ENCODE results near the gene ZNF639.

The ZNF639 gene

DNA sequence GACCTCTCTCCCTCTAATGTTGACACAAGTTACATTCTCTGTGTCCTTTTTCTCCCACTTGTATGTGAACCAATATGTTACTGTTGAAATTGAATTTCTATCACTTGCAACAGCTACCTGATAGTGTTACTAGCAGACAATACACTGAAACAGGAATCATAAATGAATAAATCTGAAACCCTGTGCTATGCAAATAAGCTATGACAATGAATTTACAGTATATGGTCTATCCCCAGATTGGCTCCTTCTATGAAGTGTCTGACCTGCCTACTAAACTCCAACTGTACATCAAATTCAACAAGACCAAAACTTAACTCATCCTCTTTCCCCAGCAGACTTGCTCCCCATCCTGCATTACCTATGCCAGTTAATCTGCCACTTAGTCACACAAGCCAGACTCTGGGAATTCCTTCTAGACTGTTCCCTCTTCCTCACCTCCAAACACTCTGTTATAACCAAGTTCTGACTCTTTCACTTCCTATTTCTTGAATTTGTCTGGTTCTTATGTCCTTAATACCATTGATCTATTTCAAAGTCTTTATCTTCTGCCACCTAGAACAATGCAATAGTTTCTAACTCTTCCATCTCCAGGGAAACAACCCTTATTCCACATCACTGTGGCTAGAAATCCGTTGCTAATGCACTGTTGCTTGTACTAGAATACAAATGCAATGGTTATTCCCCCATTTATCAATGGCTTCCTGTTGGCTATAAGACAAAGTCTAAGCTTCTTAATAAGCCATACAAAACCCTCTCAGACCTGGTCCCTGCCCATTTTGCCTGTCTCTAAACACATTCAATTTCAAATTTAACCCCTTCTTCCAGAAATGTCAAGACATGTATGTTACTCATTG is 13.4 kb upstream of the ZNF639 start:
- no peak for DNase-seq (ENCODE audit: low spot score)

DNA sequence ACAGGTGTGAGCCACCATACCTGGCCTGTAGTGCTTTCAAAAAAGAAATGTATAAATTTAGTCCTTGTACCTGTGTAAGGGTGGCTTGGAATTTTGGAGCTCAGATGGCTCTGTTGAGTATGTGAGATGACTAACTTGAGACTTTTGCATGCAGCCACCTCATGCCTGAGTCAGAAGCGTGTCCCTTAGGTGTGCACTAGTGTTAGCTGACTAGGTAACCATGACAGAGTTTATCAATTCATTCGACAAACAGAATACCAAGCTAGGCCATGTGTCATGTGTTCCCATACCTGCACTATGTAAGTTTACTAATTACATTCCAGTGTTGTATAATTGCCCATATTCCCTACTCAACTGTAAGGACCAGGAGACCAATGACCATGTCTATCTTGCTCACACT is 4.0 kb upstream of the ZNF639 start:
- no peak for DNase-seq (ENCODE audit: low spot score)

DNA sequence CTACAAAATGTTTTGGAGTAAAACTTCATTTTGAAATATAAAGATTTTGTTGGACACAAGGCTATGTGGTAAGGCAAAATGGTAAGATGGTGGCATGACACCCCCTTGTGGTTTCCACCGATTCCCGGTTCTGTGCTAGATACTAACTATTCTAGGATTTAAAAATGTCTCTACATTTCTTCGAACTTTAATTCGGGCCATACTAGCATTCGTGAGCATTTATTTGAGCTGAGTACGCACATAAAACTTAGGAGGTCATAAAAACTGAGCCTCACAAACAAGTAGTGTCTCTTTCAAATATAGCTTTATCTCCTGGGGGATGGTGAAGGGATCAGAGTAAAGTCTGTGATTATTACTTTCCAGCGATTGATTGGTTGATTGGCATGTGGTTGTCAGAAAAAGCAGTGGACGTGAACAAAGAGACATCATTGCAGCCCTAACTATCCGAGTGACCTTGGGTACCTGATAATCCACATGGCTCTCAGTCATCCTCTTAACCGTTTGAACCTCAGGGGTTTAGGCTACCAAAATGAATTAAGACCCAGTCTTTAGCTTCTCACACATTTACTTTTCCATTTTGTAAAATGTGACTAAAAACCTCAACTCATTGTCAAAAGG is 1.1 kb upstream of the ZNF639 start:
- DNase-seq (ENCODE audit: low spot score), result peak; percentile 40

DNA sequence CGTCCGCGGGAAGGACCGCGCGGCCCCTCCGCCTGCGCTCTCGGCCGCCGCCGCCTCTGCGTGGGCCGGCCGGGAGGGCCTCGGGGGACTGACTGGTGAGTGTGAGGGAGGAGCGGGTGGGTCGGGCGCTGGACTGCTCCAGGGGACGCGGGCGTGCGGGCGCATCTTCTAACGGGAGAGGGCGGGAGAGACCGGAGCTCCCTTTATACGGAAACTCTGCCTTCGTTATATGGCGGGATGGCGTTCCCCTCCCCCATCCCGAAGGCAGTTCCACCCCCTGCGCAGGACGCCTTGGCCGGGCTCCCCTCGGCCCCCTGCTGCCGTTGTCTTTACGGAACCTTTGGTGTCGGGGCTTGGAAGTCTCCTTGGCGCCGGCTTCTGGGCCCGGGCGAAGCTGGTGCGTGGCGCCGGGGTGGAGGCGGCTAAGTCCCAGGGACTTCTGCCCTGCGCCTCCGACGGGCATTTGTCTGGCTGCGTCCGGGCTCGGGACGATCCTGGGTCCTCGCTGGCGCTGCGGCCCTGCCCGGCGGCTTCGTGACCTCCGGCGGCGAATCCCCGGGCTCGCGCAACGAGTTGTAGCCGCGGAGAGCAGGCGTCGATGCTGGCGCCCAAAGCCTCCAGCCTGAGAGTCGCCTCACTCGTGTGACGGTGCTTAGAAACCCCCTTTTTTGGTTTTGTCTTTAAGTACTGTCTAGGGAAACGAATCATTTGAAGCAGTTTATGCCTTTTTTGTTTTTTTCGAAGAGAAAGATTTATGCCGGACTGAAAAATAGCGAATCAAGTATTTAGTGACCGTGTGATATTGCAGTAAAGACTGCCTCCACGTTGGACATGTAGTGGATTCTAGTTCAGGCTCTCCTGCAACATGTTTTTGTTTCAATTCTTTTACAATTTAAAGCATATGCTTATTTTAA is 623 bp downstream of the ZNF639 start:
- DNase-seq (ENCODE audit: low spot score), result peak; percentile 86

DNA sequence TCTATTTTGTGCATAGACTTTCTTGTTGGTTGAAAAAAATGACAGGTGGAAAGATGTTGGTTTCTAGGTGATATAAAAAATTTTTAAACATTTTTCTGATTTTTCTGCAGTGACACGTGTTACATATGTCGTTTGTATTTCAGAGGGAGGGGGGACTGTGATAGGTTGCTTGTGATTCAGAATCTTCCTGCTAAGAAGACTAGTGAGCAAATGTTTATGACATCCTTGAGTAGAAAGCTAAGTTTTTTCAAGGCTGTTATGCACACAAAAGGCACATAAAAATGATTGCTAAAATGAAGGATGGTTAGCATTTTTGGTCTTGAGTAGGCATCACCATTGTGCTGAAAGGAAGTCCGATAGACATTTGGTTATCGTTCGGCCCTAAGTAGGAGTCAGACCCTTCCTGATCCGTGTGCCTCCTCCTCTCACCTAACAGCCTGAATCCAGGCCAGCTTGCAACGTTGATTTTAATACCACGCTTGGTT is 1.5 kb downstream of the ZNF639 start:
- DNase-seq (ENCODE audit: low spot score), result no peak

DNA sequence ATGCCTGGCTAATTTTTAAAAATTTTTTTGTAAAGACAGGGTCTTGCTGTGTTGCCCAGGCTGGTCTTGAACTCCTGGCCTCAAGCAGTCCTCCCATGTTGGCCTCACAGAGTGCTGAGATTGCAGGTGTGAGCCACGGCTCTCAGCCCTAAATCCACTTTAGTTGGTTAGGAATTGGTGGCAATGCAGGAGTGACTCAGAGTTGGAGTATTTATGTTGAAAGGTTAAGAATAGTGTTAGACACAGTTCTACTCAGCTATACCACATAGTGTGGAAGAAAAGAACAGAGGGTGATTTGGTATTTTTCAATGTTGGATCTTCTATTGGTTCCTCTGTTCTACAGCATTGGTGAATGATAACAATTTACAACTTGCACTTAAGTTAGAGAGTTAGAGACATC is 7.6 kb downstream of the ZNF639 start:
- DNase-seq (ENCODE audit: low spot score), result no peak

DNA sequence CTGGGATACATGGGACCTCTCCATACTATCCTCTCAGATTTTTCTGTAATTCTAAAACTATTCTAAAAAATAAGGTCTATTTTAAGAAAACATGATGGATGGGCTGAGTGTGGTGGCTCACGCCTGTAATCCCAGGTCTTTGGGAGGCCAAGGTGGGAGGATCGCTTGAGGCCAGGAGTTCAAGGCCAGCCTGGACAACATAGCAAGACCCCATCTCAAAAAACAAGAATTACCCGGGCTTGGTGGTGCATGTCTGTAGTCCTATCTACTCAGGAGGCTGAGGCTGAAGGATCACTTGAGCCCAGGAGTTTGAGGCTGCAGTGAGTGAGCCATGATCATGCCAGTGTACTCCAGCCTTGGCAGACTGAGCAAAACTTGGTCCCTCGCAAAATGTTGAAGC is 9.4 kb downstream of the ZNF639 start:
- DNase-seq (ENCODE audit: low spot score), result no peak

DNA sequence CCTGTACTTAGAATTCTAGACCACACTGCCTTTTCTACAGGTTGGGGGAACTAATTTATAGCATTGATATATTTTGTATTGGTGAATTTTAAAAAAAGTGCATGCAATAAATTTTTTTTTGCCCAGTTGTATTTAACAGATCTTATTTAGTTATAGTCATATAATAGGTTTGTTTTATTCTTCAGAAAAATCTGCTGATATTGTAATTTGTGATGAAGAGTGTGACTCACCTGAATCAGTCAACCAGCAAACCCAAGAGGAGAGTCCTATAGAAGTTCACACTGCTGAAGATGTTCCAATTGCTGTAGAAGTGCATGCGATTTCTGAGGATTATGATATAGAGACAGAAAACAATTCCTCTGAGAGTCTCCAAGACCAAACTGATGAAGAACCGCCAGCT is 10.3 kb downstream of the ZNF639 start:
- DNase-seq (ENCODE audit: low spot score), result no peak

DNA sequence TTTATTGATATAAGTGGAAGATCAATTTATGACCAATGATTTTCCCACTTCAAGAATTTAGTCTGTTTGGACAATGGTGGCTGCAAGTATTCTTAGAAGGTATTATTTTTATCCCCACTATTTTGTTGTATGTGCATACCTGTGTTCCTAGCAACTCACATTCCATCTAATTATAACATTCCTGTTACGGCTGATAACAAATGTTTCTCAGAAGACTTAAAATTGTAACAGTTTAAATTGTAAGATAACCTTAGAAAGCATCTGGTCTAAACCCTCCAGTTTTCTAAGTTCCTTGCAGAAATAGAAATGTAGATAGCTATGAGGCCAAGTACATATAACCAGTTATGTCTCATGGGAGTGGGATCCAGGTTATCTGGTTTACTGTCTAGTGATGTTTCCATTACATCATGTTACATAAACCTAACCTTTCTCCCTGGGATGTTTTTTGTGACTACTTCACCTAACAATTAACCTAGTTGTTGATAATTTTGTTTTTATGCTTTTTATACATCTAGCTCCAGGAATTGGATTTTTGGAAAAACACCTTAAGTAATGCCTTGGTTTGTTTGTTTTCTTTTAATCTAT is 13.6 kb downstream of the ZNF639 start:
- DNase-seq (ENCODE audit: low spot score), result no peak

DNA sequence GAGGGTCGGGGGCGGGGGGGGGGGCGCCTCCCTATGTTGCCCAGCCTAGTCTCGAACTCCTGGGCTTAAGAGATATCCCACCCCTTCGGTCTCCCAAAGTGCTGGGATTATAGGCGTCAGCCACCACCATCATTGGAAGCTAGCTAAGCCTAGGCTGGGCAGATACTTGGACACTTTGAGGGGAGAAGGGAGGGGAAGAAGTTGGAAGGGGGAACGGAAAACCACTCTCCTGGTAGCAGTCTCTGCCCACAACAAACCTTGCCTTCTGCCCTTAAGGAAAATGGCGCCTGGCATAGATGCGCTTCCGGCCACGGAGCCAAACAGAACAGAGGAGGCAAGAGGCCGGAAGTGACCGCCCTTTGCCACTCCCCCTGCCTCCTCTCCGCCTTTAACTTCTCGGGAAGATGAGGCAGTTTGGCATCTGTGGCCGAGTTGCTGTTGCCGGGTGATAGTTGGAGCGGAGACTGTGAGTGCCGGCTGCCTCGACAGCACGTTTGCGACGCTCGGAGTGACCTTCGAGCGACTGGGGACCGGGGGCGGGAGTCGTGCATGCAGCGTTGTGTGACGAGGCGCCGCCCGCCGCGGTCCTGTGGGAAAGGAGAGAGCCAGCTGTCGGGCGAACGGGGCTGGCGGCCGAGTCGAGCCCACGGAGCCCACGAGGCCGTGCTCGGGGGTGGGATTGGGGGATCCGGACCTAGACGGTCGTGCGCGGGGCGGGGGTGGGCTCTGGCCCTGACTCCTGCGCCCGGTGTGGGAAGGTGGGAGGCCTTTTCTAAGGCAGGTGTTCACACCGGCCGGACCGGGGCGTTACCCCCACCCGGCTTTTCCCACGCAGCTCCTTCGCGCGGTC is 24.7 kb downstream of the ZNF639 start, which contains the start of gene MFN1:
Gene MFN1, plus strand, starts transcription at position 365 of the 850 bp plus-strand sequence. CDS start 1,143 bp downstream, outside the sequence.
- DNase-seq (ENCODE audit: low spot score), result peak; percentile 97

DNA sequence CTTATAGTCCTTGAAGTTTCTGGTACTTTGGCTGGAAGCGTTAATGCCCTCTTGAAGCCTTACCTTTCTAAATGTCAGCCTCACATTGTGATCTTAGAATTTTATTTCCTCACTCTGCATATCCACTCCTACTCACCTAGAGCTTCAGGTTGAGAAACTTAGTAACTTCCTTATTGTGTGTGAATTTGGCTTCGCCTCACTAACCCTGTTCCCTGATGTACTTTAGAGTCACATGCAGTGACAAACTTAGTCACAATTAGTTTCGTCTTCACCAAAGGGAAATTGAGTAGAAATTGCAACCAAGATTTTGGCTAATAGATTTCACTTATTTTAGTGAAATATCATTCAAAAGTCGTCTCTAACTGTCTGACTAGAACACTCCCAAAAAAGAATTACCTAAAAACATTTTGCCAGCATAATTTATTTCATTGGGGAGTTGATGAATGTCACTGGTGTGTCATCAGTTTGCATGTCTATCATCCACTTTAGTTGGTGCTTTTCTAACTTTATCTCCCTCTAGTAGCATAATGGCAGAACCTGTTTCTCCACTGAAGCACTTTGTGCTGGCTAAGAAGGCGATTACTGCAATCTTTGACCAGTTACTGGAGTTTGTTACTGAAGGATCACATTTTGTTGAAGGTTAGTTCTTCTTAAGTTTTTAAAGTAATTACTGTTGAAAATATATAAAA is 25.6 kb downstream of the ZNF639 start:
- no peak for DNase-seq (ENCODE audit: low spot score)

DNA sequence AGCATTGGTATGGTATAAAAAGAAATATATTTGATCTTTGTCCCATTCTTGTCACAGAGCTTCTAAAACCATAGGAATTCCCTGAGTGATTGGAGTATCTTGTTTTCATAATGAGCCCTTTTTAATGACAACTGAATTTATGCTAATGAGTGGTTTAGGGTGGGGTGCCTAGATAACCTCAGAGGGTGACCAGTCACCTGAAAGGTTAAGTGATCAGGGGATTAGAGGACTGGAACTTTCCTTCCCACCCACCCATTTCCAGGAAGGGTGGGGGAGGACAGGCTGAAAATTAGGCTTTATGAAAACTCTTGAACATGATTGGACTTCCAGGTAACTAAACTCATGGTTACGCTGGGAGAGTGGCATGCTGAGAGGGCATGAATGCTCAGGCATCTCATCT is 33.2 kb downstream of the ZNF639 start:
- no peak for DNase-seq (ENCODE audit: low spot score)

DNA sequence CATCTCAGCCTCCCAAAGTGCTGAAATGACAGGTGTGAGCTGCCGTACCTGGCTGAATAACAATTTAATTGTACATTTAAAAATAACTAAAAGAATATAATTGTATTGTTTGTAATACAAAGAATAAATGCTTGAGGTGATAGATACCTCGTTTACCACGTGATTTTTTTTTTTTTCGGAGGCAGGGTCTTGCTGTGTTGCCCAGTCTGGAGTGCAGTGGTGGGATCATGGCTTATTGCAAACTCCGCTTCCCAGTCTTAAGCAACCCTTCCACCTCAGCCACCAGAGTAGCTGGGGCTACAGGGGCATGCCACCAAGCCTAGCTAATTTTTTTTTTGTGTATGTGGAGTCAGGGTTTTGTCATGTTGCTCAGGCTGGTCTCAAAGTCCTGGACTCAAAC is 40.5 kb downstream of the ZNF639 start:
- DNase-seq (ENCODE audit: low spot score), result no peak

DNA sequence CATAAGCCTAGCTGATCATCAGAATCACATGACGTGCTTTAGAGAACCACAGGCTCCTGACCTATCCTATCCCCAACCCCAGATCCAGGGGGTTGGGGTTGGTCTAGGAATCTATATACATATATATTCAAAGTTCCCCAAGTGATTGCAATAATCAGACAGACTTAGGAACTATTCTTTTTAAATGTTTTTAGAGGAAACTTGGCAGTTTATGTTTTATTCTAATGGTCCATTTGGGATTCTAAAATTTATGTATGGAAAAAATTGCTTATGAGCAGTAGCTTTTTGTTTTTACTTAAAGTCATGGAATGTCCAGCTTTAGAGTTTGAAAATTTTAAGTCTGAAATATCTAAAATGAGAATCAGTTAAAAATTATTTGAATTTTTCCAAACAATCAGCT is 46.8 kb downstream of the ZNF639 start:
- DNase-seq (ENCODE audit: low spot score), result no peak

DNA sequence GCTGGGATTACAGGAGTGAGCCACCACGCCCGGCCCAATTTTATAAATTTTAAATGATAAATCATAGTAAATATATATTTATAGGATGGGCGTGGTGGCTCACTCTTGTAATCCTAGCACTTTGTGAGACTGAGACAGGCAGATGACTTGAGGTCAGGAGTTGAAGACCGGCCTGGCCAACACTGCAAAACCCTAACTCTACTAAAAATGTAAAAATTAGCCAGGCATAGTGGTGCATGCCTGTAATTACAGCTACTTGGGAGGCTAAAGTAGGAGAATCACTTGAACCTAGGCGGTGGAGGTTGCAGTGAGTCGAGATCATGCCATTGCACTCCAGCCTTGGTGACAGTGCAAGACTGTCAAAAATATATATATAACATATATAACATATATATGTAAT is 51.1 kb downstream of the ZNF639 start:
- DNase-seq (ENCODE audit: low spot score), result no peak

DNA sequence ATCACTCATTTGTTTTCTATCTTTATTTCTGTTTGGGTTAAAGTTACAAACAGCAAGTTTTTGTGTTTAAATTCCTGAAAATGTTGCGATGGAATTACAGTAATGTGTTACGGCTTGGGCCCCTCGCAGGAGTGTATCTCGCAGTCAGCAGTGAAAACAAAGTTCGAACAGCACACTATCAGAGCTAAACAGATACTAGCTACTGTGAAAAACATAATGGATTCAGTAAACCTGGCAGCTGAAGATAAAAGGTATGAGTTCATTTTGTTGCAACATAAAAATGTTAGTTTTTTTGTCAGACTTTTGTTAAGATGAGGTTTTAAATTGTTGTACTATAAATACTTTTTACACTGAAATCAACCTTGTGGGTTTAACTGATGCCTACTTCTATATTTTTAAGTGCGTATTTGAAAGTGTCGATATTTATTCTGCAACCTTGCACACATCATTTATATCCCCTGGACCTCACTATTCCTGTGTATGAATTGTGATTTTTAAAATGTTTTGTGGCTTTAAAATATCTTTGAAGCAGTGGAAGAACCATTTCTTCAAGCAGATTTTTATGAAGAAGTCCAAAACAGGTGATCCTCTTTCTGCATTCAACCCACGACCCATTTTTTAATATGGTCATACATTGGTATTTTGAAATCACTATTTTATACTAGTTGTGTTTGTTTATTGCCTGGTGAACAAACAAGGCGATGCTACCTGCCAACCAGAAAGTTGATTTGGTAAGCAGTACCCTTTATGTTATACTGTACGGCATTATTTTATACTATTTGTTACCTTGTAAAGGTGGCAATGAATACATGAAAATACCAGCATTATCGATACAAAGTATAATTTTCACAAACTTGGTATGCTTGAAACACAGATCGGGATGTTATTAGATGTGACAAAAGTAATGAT is 52.5 kb downstream of the ZNF639 start:
- no peak for DNase-seq (ENCODE audit: low spot score)

DNA sequence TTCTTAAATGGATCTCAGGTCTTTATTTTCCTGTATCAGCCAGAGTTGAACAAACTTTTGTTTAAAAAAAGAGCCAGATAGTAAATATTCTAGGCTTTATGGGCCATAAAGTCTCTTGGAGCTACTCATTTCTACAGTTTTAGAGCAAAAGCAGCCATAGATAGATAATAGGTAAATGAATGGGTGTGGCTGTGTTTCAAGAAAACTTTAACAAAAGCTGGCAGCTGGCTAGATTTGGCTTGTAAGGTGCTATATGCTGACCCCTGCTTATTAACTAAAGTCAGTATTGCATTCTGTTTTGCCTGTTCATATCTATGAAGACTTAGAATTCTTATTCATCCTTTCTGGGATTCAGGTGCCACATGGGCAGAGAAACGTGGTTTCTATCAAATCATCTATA is 53.6 kb downstream of the ZNF639 start:
- DNase-seq (ENCODE audit: low spot score), result no peak
